Measurements from ENCODE around the gene ADAMTSL5. TPM values are rescaled to one million over a fixed set of nuclear protein-coding genes. Genes with fewer than 3 reads are reported as not detected.
A peak's percentile ranks its signal among the peaks of the same experiment; 100 is the strongest.

The ADAMTSL5 gene
- total and polyA plus RNA-seq, 2 of the 8 experiments (the other 6 are each of a cell fraction or from before 2014, with no cell fraction given) = 0.82 to 0.99 TPM

- H2BK120ac ChIP-seq (replicated peaks; ENCODE audit: low read depth, low read length) = no peak overlapping the region
- H3K23ac ChIP-seq (ENCODE audit: insufficient read length) = no peak overlapping the region
- H4K5ac ChIP-seq (ENCODE audit: insufficient read length, low read depth, low read length) = no peak overlapping the region
- 51% methylated on average over 38 of the region's 83 CpGs; no CpG with 5 or more reads in 1 of the 2 experiments for WGBS, 2 experiments (ENCODE audit: extremely low coverage in 1 of 2, insufficient coverage in 1 of 2, insufficient read length in 1 of 2, insufficient replicate concordance in 2 of 2, low coverage in 1 of 2, low lambda C conversion rate in 2 of 2, missing lambda C conversion rate in 1 of 2)
- no peak overlapping the region for H2BK20ac ChIP-seq (ENCODE audit: low read length)
- peaks cover 0 to 40% (median 21%) of the 10 kb centered on the region in 4 experiments; a peak in 5 of 7 replicates for H3K4me1 ChIP-seq (replicated peaks in 1 of 4; ENCODE audit: control insufficient read depth in 3 of 4, insufficient read depth in 4 of 4, low read length in 3 of 4)
- peaks cover 0 to 41% (median 0%) of the 10 kb centered on the region in 4 experiments; a peak in 4 of 8 replicates for H3K36me3 ChIP-seq (ENCODE audit: control insufficient read depth in 2 of 4, insufficient read depth in 4 of 4, low read length in 3 of 4)
- peak overlapping the region; percentile 89; the same call in 1 of the 2 replicates for H4K8ac ChIP-seq (ENCODE audit: extremely low read depth, insufficient read depth, low read length)
- POLR2A ChIA-PET (ENCODE audit: partially characterized antibody) = interaction anchor here (0.5 to 5.5 kb wide), 11 partner anchors 8 to 1849 kb away, joined by 3 to 72 read pairs (median 5); partner anchors contain the start of genes APC2 and CIRBP
- no peak overlapping the region for H3K9ac ChIP-seq (replicated peaks in 1 of 4; ENCODE audit: extremely low read depth in 1 of 4, low read depth in 3 of 4, low read length in 3 of 4)
- H3K4me3 ChIP-seq (ENCODE audit: extremely low read depth in 1 of 4, insufficient read depth in 2 of 4, low read depth in 3 of 4, low read length in 4 of 4) = peak overlapping the region in 1 of 4 experiments; percentile 51; a peak in 2 of 8 replicates
- no peaks in the 10 kb centered on the region for H3K79me1 ChIP-seq (ENCODE audit: low read depth, low read length)
- H3K18ac ChIP-seq (ENCODE audit: extremely low read depth, low read length) = no peak overlapping the region
- no peak overlapping the region for H4K91ac ChIP-seq (replicated peaks; ENCODE audit: insufficient read length, low read length)
- no peak overlapping the region for H3K27ac ChIP-seq (ENCODE audit: low read depth, low read length)
- no peak for FAIRE-seq
- H2BK15ac ChIP-seq (ENCODE audit: low read length) = no peak overlapping the region; the same call in 1 of the 2 replicates
- peaks cover 56 to 66% (median 64%) of the 10 kb centered on the region in 4 experiments for H3K27me3 ChIP-seq (replicated peaks in 1 of 4; ENCODE audit: control insufficient read depth in 3 of 4, extremely low read depth in 1 of 4, insufficient read depth in 3 of 4, low read length in 3 of 4)
- H3K23me2 ChIP-seq (ENCODE audit: low read depth, low read length) = peaks cover 8% of the 10 kb centered on the region; the same call in 1 of the 2 replicates
- peak in 1 of 2 experiments; percentile 85 for DNase-seq (ENCODE audit: low read depth in 1 of 2, low spot score in 2 of 2)
- no peak overlapping the region for H3K56ac ChIP-seq (replicated peaks; ENCODE audit: insufficient read length, low read depth, low read length)
- no peak overlapping the region for H2AFZ ChIP-seq (ENCODE audit: low read length)
- no peak overlapping the region for H2BK5ac ChIP-seq (ENCODE audit: low read depth, low read length)
- peaks cover 0 to 7% of the 10 kb centered on the region in 2 experiments; a peak in 1 of 4 replicates for H3K9me3 ChIP-seq (ENCODE audit: insufficient read depth in 2 of 2, low read depth in 1 of 2, low read length in 1 of 2)
- peak overlapping the region; percentile 39; the same call in 1 of the 2 replicates for H2AK5ac ChIP-seq (ENCODE audit: low read depth, low read length)
- CTCF ChIA-PET (ENCODE audit: partially characterized antibody) = interaction anchor here (0.6 to 5.5 kb wide), 18 partner anchors 8 to 81 kb away, joined by 3 to 53 read pairs (median 4); partner anchors contain the start of gene REEP6
- H3K4ac ChIP-seq (replicated peaks; ENCODE audit: insufficient read length, low read depth, low read length) = no peak overlapping the region
- H2BK12ac ChIP-seq (ENCODE audit: low read depth, low read length) = no peak overlapping the region
- H3K4me2 ChIP-seq (ENCODE audit: insufficient read depth in 1 of 2, low read depth in 2 of 2, low read length in 2 of 2) = peak overlapping the region; percentile 24 to 68; a peak in 3 of 4 replicates
- peaks cover 10 to 31% of the 10 kb centered on the region in 2 experiments for H4K20me1 ChIP-seq (replicated peaks in 1 of 2; ENCODE audit: control insufficient read depth in 1 of 2, insufficient read depth in 2 of 2, low read length in 2 of 2)
- no peak overlapping the region for H3K14ac ChIP-seq (ENCODE audit: insufficient read length)
- no peaks in the 10 kb centered on the region for H3K79me2 ChIP-seq (ENCODE audit: control insufficient read depth in 1 of 2, insufficient read depth in 2 of 2, low read length in 2 of 2)
- TF ChIP-seq CTCF (IDR thresholded peaks at IDR 0.05; ENCODE audit: control extremely low read depth in 1 of 3, insufficient read depth in 1 of 3, low read depth in 1 of 3, low read length in 3 of 3) (peak; percentile 50 to 87 (median 73)), ZNF274 (IDR thresholded peaks at IDR 0.05; ENCODE audit: borderline replicate concordance, extremely low read depth, low read length) (no peak), HDAC2 (IDR thresholded peaks at IDR 0.05; ENCODE audit: borderline replicate concordance in 1 of 2, low read depth in 2 of 2, low read length in 2 of 2) (0 out of 4 replicates have a peak, but pooled peaks of 1 of the 2 experiments have one; percentile 58), GABPA (IDR thresholded peaks at IDR 0.05; ENCODE audit: borderline replicate concordance, insufficient read depth, low read length) (peak; percentile 79), RAD21 (IDR thresholded peaks at IDR 0.05 in 1 of 2, conservative IDR thresholded peaks at IDR 0.05 in 1 of 2; ENCODE audit: low read depth in 2 of 2, low read length in 2 of 2) (peak; percentile 19 to 39; a peak in 3 of 4 replicates), POLR2A (IDR thresholded peaks at IDR 0.05; ENCODE audit: control extremely low read depth in 1 of 2, low read depth in 2 of 2, low read length in 2 of 2) (no peak), YY1 (IDR thresholded peaks at IDR 0.05; ENCODE audit: low read depth, low read length) (0 out of 2 replicates have a peak, but pooled peaks have one; percentile 6)
Observed at GRCh38 chr19:1465191-1466016, 47.4 kb downstream of the ADAMTSL5 start.
